K562 (cell line): ENCODE measurements around the gene FABP3. TPM values are rescaled to one million over a fixed set of nuclear protein-coding genes. Genes with fewer than 3 reads are reported as not detected.

Source experiments
- BRD9 ChIP-seq: fragments of 450-650 bp; IDR thresholded peaks from 2 replicates; pipeline ENCODE4 v1.6.1; 2018; ENCODE audit warnings: low read depth; ENCODE audit not compliant: partially characterized antibody
- CBFB ChIP-seq: sonication (generic); formaldehyde crosslinking; IDR thresholded peaks from 2 replicates; pipeline ENCODE4 v1.4.0; 2020; ENCODE audit warnings: mild to moderate bottlenecking, missing genetic modification reagents
- MTA2 ChIP-seq: fragments of 450-650 bp; IDR thresholded peaks from 2 replicates; pipeline ENCODE4 v1.6.1; 2016; ENCODE audit warnings: low read depth
- MTA3 ChIP-seq: fragments of 450-650 bp; formaldehyde crosslinking; IDR thresholded peaks from 2 replicates; pipeline ENCODE4 v1.6.1; 2017; ENCODE audit warnings: mild to moderate bottlenecking, borderline replicate concordance
- POLR2AphosphoS2 ChIP-seq: IDR thresholded peaks from 2 replicates; pipeline ENCODE4 v1.6.1; 2012; ENCODE audit warnings: low read length, improper control_type of control experiment
- POLR3A ChIP-seq: IDR thresholded peaks from 2 replicates; pipeline ENCODE4 v1.6.1; 2011; ENCODE audit warnings: borderline replicate concordance, mild to moderate bottlenecking, moderate library complexity; ENCODE audit not compliant: insufficient read length, insufficient read depth; ENCODE audit errors: extremely low read depth
- RUNX1 ChIP-seq: sonication (generic); IDR thresholded peaks from 2 replicates; pipeline ENCODE4 v1.6.1; 2016; ENCODE audit warnings: antibody characterized with exemption, low read depth
- SNIP1 ChIP-seq: fragments of 450-650 bp; IDR thresholded peaks from 2 replicates; pipeline ENCODE4 v1.7.1; 2017; ENCODE audit warnings: low read depth, mild to moderate bottlenecking
- ZFPM2 ChIP-seq: fragments of 250-450 bp; sonication (Bioruptor Pico); IDR thresholded peaks from 2 replicates; pipeline ENCODE4 v1.5.1; 2022; ENCODE audit warnings: mild to moderate bottlenecking
- polyA plus RNA-seq, 8 experiments: library from polyadenylated mRNA; depleted of rRNA in 4 of 8; stranded (reverse) in 5 of 8; unstranded in 3 of 8; fragments of >200 nt; fragmentation: Nextera tagmentation in 2 of 8; fragmentation: Illumina TruSeq in 1 of 8; extraction: Ambion mirVana in 2 of 8; extraction: Trizol in 1 of 8; gene quantifications; 2 replicates each; pipeline versions ENCODE4 v1.2.1 to v1.2.3, GENCODE V29; 2011 to 2014; ENCODE audit warnings: inconsistent platforms in 1 of 8, missing spikeins in 1 of 8
- total RNA-seq, 7 experiments: library from RNA; depleted of rRNA in 6 of 7; stranded (reverse); fragments of >200 nt in 6 of 7; fragmentation: Illumina TruSeq in 2 of 7; extraction: Trizol in 2 of 7; gene quantifications; 2 replicates each; pipeline versions ENCODE4 v1.2.1 to v1.2.3, GENCODE V29; 2011 to 2021; ENCODE audit warnings: low replicate concordance in 1 of 7
- TF ChIP-seq, protein P1 (sequence below), 2 experiments: fragments of 450-650 bp; IDR thresholded peaks; 2 replicates each; pipeline ENCODE4 v1.6.1; 2018; ENCODE audit warnings: mild to moderate bottlenecking in 2 of 2, low read depth in 1 of 2; ENCODE audit not compliant: partially characterized antibody in 2 of 2
- TF ChIP-seq, protein P2 (sequence below): fragments of 250-450 bp; sonication (Bioruptor Pico); IDR thresholded peaks from 2 replicates; pipeline ENCODE4 v1.4.0; 2020
- TF ChIP-seq, protein P3 (sequence below): sonication (generic); formaldehyde crosslinking; IDR thresholded peaks from 2 replicates; pipeline ENCODE4 v1.8.1; 2023; ENCODE audit warnings: missing genetic modification reagents, mild to moderate bottlenecking, borderline replicate concordance

Gene FABP3
- total and polyA plus RNA-seq, 9 of the 15 experiments (the other 6 are each of a cell fraction or from before 2014, with no cell fraction given) = 0.22 TPM; not detected in 8

DNA sequence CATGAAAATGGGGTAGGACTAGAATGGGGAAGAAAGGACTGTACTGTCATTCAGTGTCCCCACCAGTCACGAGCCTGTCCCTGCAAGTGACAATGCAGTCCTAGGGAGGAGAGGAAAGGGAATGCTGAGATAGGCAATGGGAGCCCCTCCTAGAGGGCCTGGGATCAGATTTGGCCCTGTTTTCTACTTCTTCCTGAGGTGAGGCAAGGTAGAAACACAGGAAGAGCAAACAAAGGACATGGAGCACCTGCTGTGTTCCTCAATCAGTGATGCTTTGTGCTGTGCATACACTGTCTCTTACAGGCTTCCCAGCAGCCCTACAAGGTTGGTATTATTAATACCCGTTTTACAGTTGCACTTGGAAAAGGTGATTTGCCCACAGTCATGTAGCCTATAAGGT is 6.1 kb downstream of the FABP3 start (continued):
- TF ChIP-seq, protein P1, sequence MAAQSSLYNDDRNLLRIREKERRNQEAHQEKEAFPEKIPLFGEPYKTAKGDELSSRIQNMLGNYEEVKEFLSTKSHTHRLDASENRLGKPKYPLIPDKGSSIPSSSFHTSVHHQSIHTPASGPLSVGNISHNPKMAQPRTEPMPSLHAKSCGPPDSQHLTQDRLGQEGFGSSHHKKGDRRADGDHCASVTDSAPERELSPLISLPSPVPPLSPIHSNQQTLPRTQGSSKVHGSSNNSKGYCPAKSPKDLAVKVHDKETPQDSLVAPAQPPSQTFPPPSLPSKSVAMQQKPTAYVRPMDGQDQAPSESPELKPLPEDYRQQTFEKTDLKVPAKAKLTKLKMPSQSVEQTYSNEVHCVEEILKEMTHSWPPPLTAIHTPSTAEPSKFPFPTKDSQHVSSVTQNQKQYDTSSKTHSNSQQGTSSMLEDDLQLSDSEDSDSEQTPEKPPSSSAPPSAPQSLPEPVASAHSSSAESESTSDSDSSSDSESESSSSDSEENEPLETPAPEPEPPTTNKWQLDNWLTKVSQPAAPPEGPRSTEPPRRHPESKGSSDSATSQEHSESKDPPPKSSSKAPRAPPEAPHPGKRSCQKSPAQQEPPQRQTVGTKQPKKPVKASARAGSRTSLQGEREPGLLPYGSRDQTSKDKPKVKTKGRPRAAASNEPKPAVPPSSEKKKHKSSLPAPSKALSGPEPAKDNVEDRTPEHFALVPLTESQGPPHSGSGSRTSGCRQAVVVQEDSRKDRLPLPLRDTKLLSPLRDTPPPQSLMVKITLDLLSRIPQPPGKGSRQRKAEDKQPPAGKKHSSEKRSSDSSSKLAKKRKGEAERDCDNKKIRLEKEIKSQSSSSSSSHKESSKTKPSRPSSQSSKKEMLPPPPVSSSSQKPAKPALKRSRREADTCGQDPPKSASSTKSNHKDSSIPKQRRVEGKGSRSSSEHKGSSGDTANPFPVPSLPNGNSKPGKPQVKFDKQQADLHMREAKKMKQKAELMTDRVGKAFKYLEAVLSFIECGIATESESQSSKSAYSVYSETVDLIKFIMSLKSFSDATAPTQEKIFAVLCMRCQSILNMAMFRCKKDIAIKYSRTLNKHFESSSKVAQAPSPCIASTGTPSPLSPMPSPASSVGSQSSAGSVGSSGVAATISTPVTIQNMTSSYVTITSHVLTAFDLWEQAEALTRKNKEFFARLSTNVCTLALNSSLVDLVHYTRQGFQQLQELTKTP (IDR thresholded peaks at IDR 0.05; ENCODE audit: low read depth in 1 of 2, partially characterized antibody in 2 of 2) = no peak
- TF ChIP-seq ZFPM2 (CRISPR knock-in tag) = no peak
- TF ChIP-seq BRD9 = no peak
- TF ChIP-seq POLR2AphosphoS2 = no peak
- TF ChIP-seq, protein P2, sequence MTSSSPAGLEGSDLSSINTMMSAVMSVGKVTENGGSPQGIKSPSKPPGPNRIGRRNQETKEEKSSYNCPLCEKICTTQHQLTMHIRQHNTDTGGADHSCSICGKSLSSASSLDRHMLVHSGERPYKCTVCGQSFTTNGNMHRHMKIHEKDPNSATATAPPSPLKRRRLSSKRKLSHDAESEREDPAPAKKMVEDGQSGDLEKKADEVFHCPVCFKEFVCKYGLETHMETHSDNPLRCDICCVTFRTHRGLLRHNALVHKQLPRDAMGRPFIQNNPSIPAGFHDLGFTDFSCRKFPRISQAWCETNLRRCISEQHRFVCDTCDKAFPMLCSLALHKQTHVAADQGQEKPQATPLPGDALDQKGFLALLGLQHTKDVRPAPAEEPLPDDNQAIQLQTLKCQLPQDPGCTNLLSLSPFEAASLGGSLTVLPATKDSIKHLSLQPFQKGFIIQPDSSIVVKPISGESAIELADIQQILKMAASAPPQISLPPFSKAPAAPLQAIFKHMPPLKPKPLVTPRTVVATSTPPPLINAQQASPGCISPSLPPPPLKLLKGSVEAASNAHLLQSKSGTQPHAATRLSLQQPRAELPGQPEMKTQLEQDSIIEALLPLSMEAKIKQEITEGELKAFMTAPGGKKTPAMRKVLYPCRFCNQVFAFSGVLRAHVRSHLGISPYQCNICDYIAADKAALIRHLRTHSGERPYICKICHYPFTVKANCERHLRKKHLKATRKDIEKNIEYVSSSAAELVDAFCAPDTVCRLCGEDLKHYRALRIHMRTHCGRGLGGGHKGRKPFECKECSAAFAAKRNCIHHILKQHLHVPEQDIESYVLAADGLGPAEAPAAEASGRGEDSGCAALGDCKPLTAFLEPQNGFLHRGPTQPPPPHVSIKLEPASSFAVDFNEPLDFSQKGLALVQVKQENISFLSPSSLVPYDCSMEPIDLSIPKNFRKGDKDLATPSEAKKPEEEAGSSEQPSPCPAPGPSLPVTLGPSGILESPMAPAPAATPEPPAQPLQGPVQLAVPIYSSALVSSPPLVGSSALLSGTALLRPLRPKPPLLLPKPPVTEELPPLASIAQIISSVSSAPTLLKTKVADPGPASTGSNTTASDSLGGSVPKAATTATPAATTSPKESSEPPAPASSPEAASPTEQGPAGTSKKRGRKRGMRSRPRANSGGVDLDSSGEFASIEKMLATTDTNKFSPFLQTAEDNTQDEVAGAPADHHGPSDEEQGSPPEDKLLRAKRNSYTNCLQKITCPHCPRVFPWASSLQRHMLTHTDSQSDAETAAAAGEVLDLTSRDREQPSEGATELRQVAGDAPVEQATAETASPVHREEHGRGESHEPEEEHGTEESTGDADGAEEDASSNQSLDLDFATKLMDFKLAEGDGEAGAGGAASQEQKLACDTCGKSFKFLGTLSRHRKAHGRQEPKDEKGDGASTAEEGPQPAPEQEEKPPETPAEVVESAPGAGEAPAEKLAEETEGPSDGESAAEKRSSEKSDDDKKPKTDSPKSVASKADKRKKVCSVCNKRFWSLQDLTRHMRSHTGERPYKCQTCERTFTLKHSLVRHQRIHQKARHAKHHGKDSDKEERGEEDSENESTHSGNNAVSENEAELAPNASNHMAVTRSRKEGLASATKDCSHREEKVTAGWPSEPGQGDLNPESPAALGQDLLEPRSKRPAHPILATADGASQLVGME = no peak
- TF ChIP-seq SNIP1 = no peak
- TF ChIP-seq CBFB (CRISPR knock-in tag) = no peak
- no peak for TF ChIP-seq MTA2
- TF ChIP-seq POLR3A = no peak
- no peak for TF ChIP-seq MTA3
- TF ChIP-seq RUNX1 = no peak
- TF ChIP-seq, protein P3, sequence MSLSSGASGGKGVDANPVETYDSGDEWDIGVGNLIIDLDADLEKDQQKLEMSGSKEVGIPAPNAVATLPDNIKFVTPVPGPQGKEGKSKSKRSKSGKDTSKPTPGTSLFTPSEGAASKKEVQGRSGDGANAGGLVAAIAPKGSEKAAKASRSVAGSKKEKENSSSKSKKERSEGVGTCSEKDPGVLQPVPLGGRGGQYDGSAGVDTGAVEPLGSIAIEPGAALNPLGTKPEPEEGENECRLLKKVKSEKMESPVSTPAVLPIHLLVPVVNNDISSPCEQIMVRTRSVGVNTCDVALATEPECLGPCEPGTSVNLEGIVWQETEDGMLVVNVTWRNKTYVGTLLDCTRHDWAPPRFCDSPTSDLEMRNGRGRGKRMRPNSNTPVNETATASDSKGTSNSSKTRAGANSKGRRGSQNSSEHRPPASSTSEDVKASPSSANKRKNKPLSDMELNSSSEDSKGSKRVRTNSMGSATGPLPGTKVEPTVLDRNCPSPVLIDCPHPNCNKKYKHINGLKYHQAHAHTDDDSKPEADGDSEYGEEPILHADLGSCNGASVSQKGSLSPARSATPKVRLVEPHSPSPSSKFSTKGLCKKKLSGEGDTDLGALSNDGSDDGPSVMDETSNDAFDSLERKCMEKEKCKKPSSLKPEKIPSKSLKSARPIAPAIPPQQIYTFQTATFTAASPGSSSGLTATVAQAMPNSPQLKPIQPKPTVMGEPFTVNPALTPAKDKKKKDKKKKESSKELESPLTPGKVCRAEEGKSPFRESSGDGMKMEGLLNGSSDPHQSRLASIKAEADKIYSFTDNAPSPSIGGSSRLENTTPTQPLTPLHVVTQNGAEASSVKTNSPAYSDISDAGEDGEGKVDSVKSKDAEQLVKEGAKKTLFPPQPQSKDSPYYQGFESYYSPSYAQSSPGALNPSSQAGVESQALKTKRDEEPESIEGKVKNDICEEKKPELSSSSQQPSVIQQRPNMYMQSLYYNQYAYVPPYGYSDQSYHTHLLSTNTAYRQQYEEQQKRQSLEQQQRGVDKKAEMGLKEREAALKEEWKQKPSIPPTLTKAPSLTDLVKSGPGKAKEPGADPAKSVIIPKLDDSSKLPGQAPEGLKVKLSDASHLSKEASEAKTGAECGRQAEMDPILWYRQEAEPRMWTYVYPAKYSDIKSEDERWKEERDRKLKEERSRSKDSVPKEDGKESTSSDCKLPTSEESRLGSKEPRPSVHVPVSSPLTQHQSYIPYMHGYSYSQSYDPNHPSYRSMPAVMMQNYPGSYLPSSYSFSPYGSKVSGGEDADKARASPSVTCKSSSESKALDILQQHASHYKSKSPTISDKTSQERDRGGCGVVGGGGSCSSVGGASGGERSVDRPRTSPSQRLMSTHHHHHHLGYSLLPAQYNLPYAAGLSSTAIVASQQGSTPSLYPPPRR (CRISPR knock-in tag) = no peak
